NCI-H526 (cell line): ENCODE data around the gene ARRB2.
"Not testable (repeated sequence)": the region's sequence is repeated elsewhere in the genome, so short reads cannot be mapped to it uniquely, and the experiment has no call there.

Source experiments
- DNase-seq, 2 experiments: peaks; one replicate each; lab custom pipeline; 2025; lab: John Stamatoyannopoulos, UW

The ARRB2 gene

GRCh38 chr17:4709794-4710692, at the start of gene ARRB2:
Gene ARRB2 (plus strand): TSS chr17:4710632. CDS start chr17:4710722, 90 bp downstream.
- DNase-seq, result peak; percentile 95 to 97

- DNase-seq, result no peak
Observed at GRCh38 chr17:4663711-4664110, 46.7 kb upstream of the ARRB2 start.

GRCh38 chr17:4664230-4664629, 46.2 kb upstream of the ARRB2 start:
- no peak for DNase-seq

- DNase-seq, result no peak
Observed at GRCh38 chr17:4665027-4665426, 45.4 kb upstream of the ARRB2 start.

- no peak for DNase-seq
Observed at GRCh38 chr17:4666296-4666695, 44.1 kb upstream of the ARRB2 start.

- DNase-seq, result no peak
Observed at GRCh38 chr17:4667166-4667565, 43.3 kb upstream of the ARRB2 start.

GRCh38 chr17:4672055-4672630, 38.3 kb upstream of the ARRB2 start:
- DNase-seq, result no peak

- DNase-seq, result no peak
Observed at GRCh38 chr17:4672751-4673150, 37.7 kb upstream of the ARRB2 start.

- no peak for DNase-seq
Observed at GRCh38 chr17:4673169-4673568, 37.3 kb upstream of the ARRB2 start.

- no peak for DNase-seq
Observed at GRCh38 chr17:4673986-4674684, 36.3 kb upstream of the ARRB2 start.

GRCh38 chr17:4674685-4674998, 35.8 kb upstream of the ARRB2 start:
- no peak for DNase-seq

- no peak for DNase-seq
Observed at GRCh38 chr17:4675791-4676190, 34.6 kb upstream of the ARRB2 start.

GRCh38 chr17:4676791-4677190, 33.6 kb upstream of the ARRB2 start:
- no peak for DNase-seq

- no peak for DNase-seq
Observed at GRCh38 chr17:4678448-4679026, 31.9 kb upstream of the ARRB2 start.

- DNase-seq, result no peak
Observed at GRCh38 chr17:4679658-4680057, 30.8 kb upstream of the ARRB2 start.

- DNase-seq, result not testable (repeated sequence)
Observed at GRCh38 chr17:4683739-4684138, 26.7 kb upstream of the ARRB2 start.

- not testable (repeated sequence) for DNase-seq
Observed at GRCh38 chr17:4689872-4690271, 20.6 kb upstream of the ARRB2 start.

GRCh38 chr17:4690745-4691144, 19.7 kb upstream of the ARRB2 start:
- DNase-seq, result no peak

- DNase-seq, result no peak
Observed at GRCh38 chr17:4691686-4692085, 18.7 kb upstream of the ARRB2 start.

- DNase-seq, result no peak
Observed at GRCh38 chr17:4693416-4693815, 17.0 kb upstream of the ARRB2 start.

GRCh38 chr17:4696437-4696805, 14.0 kb upstream of the ARRB2 start:
- no peak for DNase-seq

- not testable (repeated sequence) for DNase-seq
Observed at GRCh38 chr17:4699401-4700056, 10.9 kb upstream of the ARRB2 start.
